Measurements from ENCODE around the gene CKLF. TPM values are rescaled to one million over a fixed set of nuclear protein-coding genes. Genes with fewer than 3 reads are reported as not detected.
"Not testable (repeated sequence)": the region's sequence is repeated elsewhere in the genome, so short reads cannot be mapped to it uniquely, and the experiment has no call there.

The CKLF gene
- total RNA-seq, 1 donor from 2014 or later, result 38.0 TPM

- Mint-ChIP-seq H3K9me3 (ENCODE audit: unreplicated experiment) (no peaks in the 10 kb centered on the region), H3K4me1 (ENCODE audit: unreplicated experiment) (peaks cover 34% of the 10 kb centered on the region), H3K27me3 (ENCODE audit: unreplicated experiment) (peaks cover 12% of the 10 kb centered on the region), H3K36me3 (ENCODE audit: low read depth, unreplicated experiment) (no peaks in the 10 kb centered on the region), H3K27ac (ENCODE audit: unreplicated experiment) (no peak overlapping the region), H3K4me3 (ENCODE audit: unreplicated experiment) (no peak overlapping the region)
- no peak for DNase-seq (ENCODE audit: low spot score)
- TF ChIP-seq, protein P1, sequence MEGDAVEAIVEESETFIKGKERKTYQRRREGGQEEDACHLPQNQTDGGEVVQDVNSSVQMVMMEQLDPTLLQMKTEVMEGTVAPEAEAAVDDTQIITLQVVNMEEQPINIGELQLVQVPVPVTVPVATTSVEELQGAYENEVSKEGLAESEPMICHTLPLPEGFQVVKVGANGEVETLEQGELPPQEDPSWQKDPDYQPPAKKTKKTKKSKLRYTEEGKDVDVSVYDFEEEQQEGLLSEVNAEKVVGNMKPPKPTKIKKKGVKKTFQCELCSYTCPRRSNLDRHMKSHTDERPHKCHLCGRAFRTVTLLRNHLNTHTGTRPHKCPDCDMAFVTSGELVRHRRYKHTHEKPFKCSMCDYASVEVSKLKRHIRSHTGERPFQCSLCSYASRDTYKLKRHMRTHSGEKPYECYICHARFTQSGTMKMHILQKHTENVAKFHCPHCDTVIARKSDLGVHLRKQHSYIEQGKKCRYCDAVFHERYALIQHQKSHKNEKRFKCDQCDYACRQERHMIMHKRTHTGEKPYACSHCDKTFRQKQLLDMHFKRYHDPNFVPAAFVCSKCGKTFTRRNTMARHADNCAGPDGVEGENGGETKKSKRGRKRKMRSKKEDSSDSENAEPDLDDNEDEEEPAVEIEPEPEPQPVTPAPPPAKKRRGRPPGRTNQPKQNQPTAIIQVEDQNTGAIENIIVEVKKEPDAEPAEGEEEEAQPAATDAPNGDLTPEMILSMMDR (IDR thresholded peaks at IDR 0.05; ENCODE audit: unreplicated experiment), result no peak
Measured at GRCh38 chr16:66590322-66590721, 37.9 kb downstream of the CKLF start.

GRCh38 chr16:66591018-66591417 is 38.6 kb downstream of the CKLF start:
- Mint-ChIP-seq H3K4me1 (ENCODE audit: unreplicated experiment) (peaks cover 27% of the 10 kb centered on the region), H3K9me3 (ENCODE audit: unreplicated experiment) (no peaks in the 10 kb centered on the region), H3K4me3 (ENCODE audit: unreplicated experiment) (no peak overlapping the region), H3K27me3 (ENCODE audit: unreplicated experiment) (peaks cover 7% of the 10 kb centered on the region), H3K27ac (ENCODE audit: unreplicated experiment) (no peak overlapping the region), H3K36me3 (ENCODE audit: low read depth, unreplicated experiment) (no peaks in the 10 kb centered on the region)
- DNase-seq (ENCODE audit: low spot score), result no peak
- TF ChIP-seq, protein P1 (IDR thresholded peaks at IDR 0.05; ENCODE audit: unreplicated experiment), result no peak

GRCh38 chr16:66592241-66592640 is 39.9 kb downstream of the CKLF start:
- TF ChIP-seq, protein P1 (IDR thresholded peaks at IDR 0.05; ENCODE audit: unreplicated experiment), result no peak
- Mint-ChIP-seq H3K9me3 (ENCODE audit: unreplicated experiment) (no peaks in the 10 kb centered on the region), H3K4me3 (ENCODE audit: unreplicated experiment) (no peak overlapping the region), H3K27me3 (ENCODE audit: unreplicated experiment) (peaks cover 5% of the 10 kb centered on the region), H3K36me3 (ENCODE audit: low read depth, unreplicated experiment) (no peaks in the 10 kb centered on the region), H3K27ac (ENCODE audit: unreplicated experiment) (no peak overlapping the region), H3K4me1 (ENCODE audit: unreplicated experiment) (peaks cover 16% of the 10 kb centered on the region)
- no peak for DNase-seq (ENCODE audit: low spot score)

- Mint-ChIP-seq H3K4me3 (ENCODE audit: unreplicated experiment) (no peak overlapping the region), H3K9me3 (ENCODE audit: unreplicated experiment) (no peaks in the 10 kb centered on the region), H3K36me3 (ENCODE audit: low read depth, unreplicated experiment) (no peaks in the 10 kb centered on the region), H3K4me1 (ENCODE audit: unreplicated experiment) (peaks cover 10% of the 10 kb centered on the region), H3K27ac (ENCODE audit: unreplicated experiment) (no peak overlapping the region), H3K27me3 (ENCODE audit: unreplicated experiment) (peaks cover 2% of the 10 kb centered on the region)
- TF ChIP-seq, protein P1 (IDR thresholded peaks at IDR 0.05; ENCODE audit: unreplicated experiment), result no peak
- DNase-seq (ENCODE audit: low spot score), result no peak
Measured at GRCh38 chr16:66592814-66593213, 40.4 kb downstream of the CKLF start.

DNA sequence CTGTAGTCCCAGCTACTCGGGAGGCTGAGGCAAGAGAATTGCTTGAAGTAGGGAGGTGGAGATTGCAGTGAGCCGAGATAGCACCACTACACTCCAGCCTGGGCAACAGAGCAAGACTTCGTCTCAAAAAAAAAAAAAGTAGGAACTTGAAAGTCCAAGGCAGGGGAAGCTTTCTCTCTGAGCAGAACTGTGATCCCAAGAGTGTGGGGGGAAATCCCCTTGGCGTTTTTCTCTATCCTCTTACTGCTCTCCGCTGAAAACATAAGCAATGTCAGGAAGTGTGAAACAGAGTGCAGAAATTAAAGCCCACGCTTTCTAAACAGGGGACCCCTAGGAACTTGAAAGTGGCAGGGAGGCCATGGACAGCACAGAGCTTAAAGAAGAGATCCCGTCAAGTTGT is 42.4 kb downstream of the CKLF start:
- Mint-ChIP-seq H3K27me3 (ENCODE audit: unreplicated experiment) (no peaks in the 10 kb centered on the region), H3K4me3 (ENCODE audit: unreplicated experiment) (no peak overlapping the region), H3K27ac (ENCODE audit: unreplicated experiment) (no peak overlapping the region), H3K9me3 (ENCODE audit: unreplicated experiment) (no peaks in the 10 kb centered on the region), H3K4me1 (ENCODE audit: unreplicated experiment) (peaks cover 3% of the 10 kb centered on the region), H3K36me3 (ENCODE audit: low read depth, unreplicated experiment) (no peaks in the 10 kb centered on the region)
- TF ChIP-seq, protein P1 (IDR thresholded peaks at IDR 0.05; ENCODE audit: unreplicated experiment), result no peak
- DNase-seq (ENCODE audit: low spot score), result no peak

- not testable (repeated sequence) for H3K4me3 Mint-ChIP-seq (ENCODE audit: unreplicated experiment); DNase-seq (ENCODE audit: low spot score); H3K27ac Mint-ChIP-seq (ENCODE audit: unreplicated experiment); H3K27me3 Mint-ChIP-seq (ENCODE audit: unreplicated experiment); H3K9me3 Mint-ChIP-seq (ENCODE audit: unreplicated experiment); H3K36me3 Mint-ChIP-seq (ENCODE audit: low read depth, unreplicated experiment); H3K4me1 Mint-ChIP-seq (ENCODE audit: unreplicated experiment)
Measured at GRCh38 chr16:66596559-66596958, 44.2 kb downstream of the CKLF start.
